GM13976 (cell line): ENCODE measurements around the gene GPRC5B.

Experiments
- DNase-seq: peaks from one replicate; pipeline ENCODE4 v3.0.0; 2012; ENCODE audit warnings: low spot score
- CTCF ChIP-seq: IDR thresholded peaks from 2 replicates; pipeline ENCODE4 v1.5.1; 2012; ENCODE audit warnings: borderline replicate concordance, mild to moderate bottlenecking; ENCODE audit not compliant: insufficient read depth; ENCODE audit errors: extremely low read depth, missing control alignments, control extremely low read depth
- in situ Hi-C: fragments of 300-500 bp; cut with MboI; formaldehyde crosslinking; loops from one replicate; pipeline ENCODE4 v1.12.0; 2022; ENCODE audit warnings: low sequenced_read_pairs, mixed read lengths, inconsistent platforms; ENCODE audit not compliant: unreplicated experiment

Gene GPRC5B

GRCh38 chr16:19810817-19811731 lies 73.6 kb downstream of the GPRC5B start:
- in situ Hi-C loops: no loop called here
- no peak for TF ChIP-seq CTCF
- DNase-seq: no peak

GRCh38 chr16:19809693-19810092 lies 75.0 kb downstream of the GPRC5B start:
- TF ChIP-seq CTCF: no peak
- in situ Hi-C loops: no loop called here

GRCh38 chr16:19809121-19809635 lies 75.5 kb downstream of the GPRC5B start:
- no peak for TF ChIP-seq CTCF
- in situ Hi-C loops: no loop called here
- no peak for DNase-seq

More at GRCh38 chr16:19809693-19810092, 75.0 kb downstream of the GPRC5B start:
- DNase-seq: no peak

GRCh38 chr16:19808061-19808641 lies 76.5 kb downstream of the GPRC5B start:
- no peak for DNase-seq
- TF ChIP-seq CTCF: no peak
- in situ Hi-C loops: no loop called here
